ENCODE measurements around the gene VGLL2.

The VGLL2 gene

DNA sequence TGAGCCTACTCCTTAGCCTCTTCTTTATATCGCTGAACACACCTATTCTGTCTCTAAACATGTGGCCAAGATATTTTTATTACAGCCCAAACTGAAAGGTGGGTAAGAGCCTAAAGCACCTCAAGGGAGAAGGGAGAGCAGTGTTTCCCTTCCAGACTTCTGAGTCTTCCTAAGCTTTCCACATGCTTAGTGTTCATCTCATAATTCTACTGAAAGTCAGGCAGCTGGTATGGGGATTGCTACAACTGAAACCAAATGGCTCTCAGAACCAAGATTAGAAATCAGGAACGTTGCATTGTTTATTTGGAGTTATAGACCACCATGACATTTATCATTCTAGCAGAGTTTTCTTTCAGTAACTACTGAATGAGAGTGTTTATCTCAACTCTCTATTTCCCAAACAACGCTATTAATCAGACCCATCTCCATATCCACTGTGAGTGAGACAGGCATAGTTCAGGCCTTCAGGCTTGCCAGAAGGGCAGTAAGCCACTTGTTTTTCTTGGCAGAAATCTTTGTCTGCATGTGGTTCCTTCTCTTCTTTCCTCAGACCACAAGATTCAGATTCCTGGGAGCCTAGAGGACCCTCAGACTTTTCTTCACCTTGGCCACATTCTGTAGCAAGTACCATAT lies 22.8 kb downstream of the VGLL2 start:
- Histone ChIP-seq H3K27ac (ENCODE audit: low read depth, low read length) (no peak overlapping the region), H2AFZ (ENCODE audit: low read depth, low read length, severe bottlenecking) (no peak overlapping the region), H3K27me3 (ENCODE audit: low read length) (no peaks in the 10 kb centered on the region), H4K20me1 (ENCODE audit: low read depth, low read length) (no peaks in the 10 kb centered on the region), H3K9me3 (ENCODE audit: insufficient read depth, low read length) (no peaks in the 10 kb centered on the region), H3K36me3 (ENCODE audit: low read length) (no peaks in the 10 kb centered on the region), H3K9ac (ENCODE audit: low read length) (no peak overlapping the region), H3K79me2 (ENCODE audit: insufficient read depth, low read length) (no peaks in the 10 kb centered on the region), H3K4me2 (ENCODE audit: low read depth, low read length, poor library complexity, severe bottlenecking) (no peak overlapping the region), H3K9me2 (replicated peaks; ENCODE audit: insufficient read depth, low read length) (no peaks in the 10 kb centered on the region; the same call in 1 of the 2 replicates), H3F3A (ENCODE audit: insufficient read depth) (no peaks in the 10 kb centered on the region), H3K4me3 (ENCODE audit: insufficient read depth, low read length, poor library complexity, severe bottlenecking) (no peak overlapping the region)
- no peak for TF ChIP-seq EZH2phosphoT487 (conservative IDR thresholded peaks at IDR 0.05; ENCODE audit: low read length)
- TF ChIP-seq, protein P1, sequence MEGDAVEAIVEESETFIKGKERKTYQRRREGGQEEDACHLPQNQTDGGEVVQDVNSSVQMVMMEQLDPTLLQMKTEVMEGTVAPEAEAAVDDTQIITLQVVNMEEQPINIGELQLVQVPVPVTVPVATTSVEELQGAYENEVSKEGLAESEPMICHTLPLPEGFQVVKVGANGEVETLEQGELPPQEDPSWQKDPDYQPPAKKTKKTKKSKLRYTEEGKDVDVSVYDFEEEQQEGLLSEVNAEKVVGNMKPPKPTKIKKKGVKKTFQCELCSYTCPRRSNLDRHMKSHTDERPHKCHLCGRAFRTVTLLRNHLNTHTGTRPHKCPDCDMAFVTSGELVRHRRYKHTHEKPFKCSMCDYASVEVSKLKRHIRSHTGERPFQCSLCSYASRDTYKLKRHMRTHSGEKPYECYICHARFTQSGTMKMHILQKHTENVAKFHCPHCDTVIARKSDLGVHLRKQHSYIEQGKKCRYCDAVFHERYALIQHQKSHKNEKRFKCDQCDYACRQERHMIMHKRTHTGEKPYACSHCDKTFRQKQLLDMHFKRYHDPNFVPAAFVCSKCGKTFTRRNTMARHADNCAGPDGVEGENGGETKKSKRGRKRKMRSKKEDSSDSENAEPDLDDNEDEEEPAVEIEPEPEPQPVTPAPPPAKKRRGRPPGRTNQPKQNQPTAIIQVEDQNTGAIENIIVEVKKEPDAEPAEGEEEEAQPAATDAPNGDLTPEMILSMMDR (IDR thresholded peaks at IDR 0.05; ENCODE audit: insufficient read depth, low read length, poor library complexity, severe bottlenecking), result no peak

DNA sequence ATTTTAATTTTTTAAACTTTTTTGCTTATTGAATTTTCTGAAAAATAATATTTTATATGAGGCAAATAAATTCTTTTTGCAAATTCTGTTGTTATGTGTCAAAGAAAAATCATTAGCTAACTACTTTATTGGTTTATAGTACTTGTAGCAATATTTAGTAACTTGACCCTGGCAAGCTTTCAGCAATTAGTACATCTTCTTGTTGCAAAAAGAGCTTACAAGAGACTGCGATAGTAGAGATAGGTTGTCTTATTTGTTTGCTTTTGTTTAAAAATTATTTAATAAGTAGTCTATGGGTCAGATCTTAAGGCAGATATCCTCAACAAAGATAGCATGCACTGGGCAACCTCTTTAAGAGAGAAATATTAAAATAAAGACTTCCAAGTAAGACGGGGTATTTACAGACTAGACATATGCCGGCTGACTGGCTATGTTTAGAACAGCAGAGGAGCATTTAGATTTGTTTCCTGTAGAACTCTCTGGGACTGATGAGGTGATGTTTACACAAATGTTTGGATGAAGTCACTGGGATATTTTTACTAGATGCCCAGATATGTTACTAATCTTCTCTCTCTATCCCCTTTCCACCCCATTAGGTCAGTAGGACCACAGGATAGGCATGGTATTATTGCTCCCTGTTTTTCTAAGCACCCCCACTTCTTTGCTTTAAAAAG lies 25.0 kb downstream of the VGLL2 start:
- Histone ChIP-seq H3K27ac (ENCODE audit: low read depth, low read length) (no peak overlapping the region), H2AFZ (ENCODE audit: low read depth, low read length, severe bottlenecking) (no peak overlapping the region), H3K4me2 (ENCODE audit: low read depth, low read length, poor library complexity, severe bottlenecking) (no peak overlapping the region), H3K4me3 (ENCODE audit: insufficient read depth, low read length, poor library complexity, severe bottlenecking) (no peak overlapping the region), H3K36me3 (ENCODE audit: low read length) (no peaks in the 10 kb centered on the region), H3F3A (ENCODE audit: insufficient read depth) (no peaks in the 10 kb centered on the region), H3K79me2 (ENCODE audit: insufficient read depth, low read length) (no peaks in the 10 kb centered on the region), H3K9ac (ENCODE audit: low read length) (no peak overlapping the region), H3K9me2 (replicated peaks; ENCODE audit: insufficient read depth, low read length) (no peaks in the 10 kb centered on the region; the same call in 1 of the 2 replicates), H3K9me3 (ENCODE audit: insufficient read depth, low read length) (no peaks in the 10 kb centered on the region), H4K20me1 (ENCODE audit: low read depth, low read length) (no peaks in the 10 kb centered on the region), H3K27me3 (ENCODE audit: low read length) (no peaks in the 10 kb centered on the region)
- TF ChIP-seq, protein P1 (IDR thresholded peaks at IDR 0.05; ENCODE audit: insufficient read depth, low read length, poor library complexity, severe bottlenecking), result no peak
- TF ChIP-seq EZH2phosphoT487 (conservative IDR thresholded peaks at IDR 0.05; ENCODE audit: low read length), result no peak

DNA sequence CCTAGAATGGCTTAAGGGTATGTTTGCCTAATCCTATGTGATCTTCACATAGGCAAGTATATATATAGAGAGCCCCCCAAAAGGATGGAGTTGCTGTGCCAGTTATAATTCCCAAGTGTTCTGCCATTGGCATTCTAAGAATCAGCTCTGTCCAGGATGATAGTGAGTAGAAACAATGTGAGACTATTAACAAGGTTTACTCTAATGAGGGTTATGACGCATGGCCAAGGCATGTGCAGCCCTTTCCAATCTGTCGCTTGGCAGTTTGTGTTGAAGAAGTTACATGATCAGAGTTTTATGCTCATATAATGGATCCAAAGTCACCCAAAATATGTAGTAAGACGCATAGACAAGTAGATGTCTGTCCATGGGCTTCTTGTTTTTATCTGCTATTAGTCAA lies 33.6 kb downstream of the VGLL2 start:
- no peaks in the 10 kb centered on the region for H3K9me3 ChIP-seq (ENCODE audit: insufficient read depth, low read length)
- H3F3A ChIP-seq (ENCODE audit: insufficient read depth), result no peaks in the 10 kb centered on the region
- H3K9ac ChIP-seq (ENCODE audit: low read length), result no peak overlapping the region
- H3K9me2 ChIP-seq (replicated peaks; ENCODE audit: insufficient read depth, low read length), result no peaks in the 10 kb centered on the region
- H3K79me2 ChIP-seq (ENCODE audit: insufficient read depth, low read length), result no peaks in the 10 kb centered on the region
- H2AFZ ChIP-seq (ENCODE audit: low read depth, low read length, severe bottlenecking), result no peak overlapping the region
- no peak overlapping the region for H3K4me3 ChIP-seq (ENCODE audit: insufficient read depth, low read length, poor library complexity, severe bottlenecking)
- H3K36me3 ChIP-seq (ENCODE audit: low read length), result no peaks in the 10 kb centered on the region
- no peak overlapping the region for H3K4me2 ChIP-seq (ENCODE audit: low read depth, low read length, poor library complexity, severe bottlenecking)
- no peaks in the 10 kb centered on the region for H4K20me1 ChIP-seq (ENCODE audit: low read depth, low read length)
- H3K27me3 ChIP-seq (ENCODE audit: low read length), result no peaks in the 10 kb centered on the region
- TF ChIP-seq, protein P1 (IDR thresholded peaks at IDR 0.05; ENCODE audit: insufficient read depth, low read length, poor library complexity, severe bottlenecking), result no peak
- no peak for TF ChIP-seq EZH2phosphoT487 (conservative IDR thresholded peaks at IDR 0.05; ENCODE audit: low read length)
- no peak overlapping the region for H3K27ac ChIP-seq (ENCODE audit: low read depth, low read length)
